Keratinocyte (primary cell): ENCODE data around the gene MGAM2. TPM values are rescaled to one million over a fixed set of nuclear protein-coding genes. Genes with fewer than 3 reads are reported as not detected.
A peak's percentile ranks its signal among the peaks of the same experiment; 100 is the strongest.

Experiments used
- DNase-seq: peaks from one replicate; pipeline ENCODE4 v3.0.0-alpha.2; 2011; ENCODE audit warnings: low read depth, missing footprints, low spot score
- FAIRE-seq: peaks from 2 replicates; lab custom pipeline; 2011; peaks lifted over from hg19 to GRCh38; lab: Jason Lieb, UNC
- H2AFZ ChIP-seq: 2 replicates; pipeline ENCODE4 v1.6.0; 2012; ENCODE audit warnings: low read length, control low read depth, inconsistent platforms; ENCODE audit not compliant: control insufficient read depth
- H3K27ac ChIP-seq: 2 replicates; pipeline ENCODE4 v1.5.1; 2011; ENCODE audit warnings: low read length; ENCODE audit not compliant: control insufficient read depth, insufficient read depth
- H3K27me3 ChIP-seq: 3 replicates; pipeline ENCODE4 v1.6.0; 2011; ENCODE audit warnings: low read length; ENCODE audit not compliant: control insufficient read depth, insufficient read depth; ENCODE audit errors: extremely low read depth
- H3K36me3 ChIP-seq, 2 experiments: 2 replicates in 1 of 2; 3 replicates in 1 of 2; pipeline ENCODE4 v1.5.1; 2011; ENCODE audit warnings: low read length in 2 of 2, mild to moderate bottlenecking in 1 of 2; ENCODE audit not compliant: control insufficient read depth in 2 of 2, insufficient read depth in 2 of 2; ENCODE audit errors: extremely low read depth in 1 of 2
- H3K4me1 ChIP-seq: 3 replicates; pipeline ENCODE4 v1.5.1; 2011; ENCODE audit warnings: low read length; ENCODE audit not compliant: control insufficient read depth, insufficient read depth; ENCODE audit errors: extremely low read depth
- H3K4me2 ChIP-seq: 3 replicates; pipeline ENCODE4 v1.6.0; 2011; ENCODE audit warnings: low read depth, low read length; ENCODE audit not compliant: control insufficient read depth, insufficient read depth; ENCODE audit errors: extremely low read depth
- H3K4me3 ChIP-seq, 3 experiments: fragments of 200-600 bp in 1 of 3; sonication (generic) in 1 of 3; 2 replicates in 2 of 3; 3 replicates in 1 of 3; pipeline ENCODE4 v1.5.1; 2011 to 2016; ENCODE audit warnings: low read length in 3 of 3, mild to moderate bottlenecking in 3 of 3, control low read depth in 2 of 3, inconsistent platforms in 1 of 3, low read depth in 1 of 3, mixed read lengths in 1 of 3, mixed run types in 1 of 3, moderate library complexity in 1 of 3; ENCODE audit not compliant: control insufficient read depth in 2 of 3, insufficient read depth in 2 of 3; ENCODE audit errors: extremely low read depth in 1 of 3
- H3K79me2 ChIP-seq: 2 replicates; pipeline ENCODE4 v1.6.0; 2012; ENCODE audit warnings: low read length; ENCODE audit not compliant: control insufficient read depth, insufficient read depth
- H3K9ac ChIP-seq: 3 replicates; pipeline ENCODE4 v1.6.0; 2011; ENCODE audit warnings: low read length; ENCODE audit not compliant: control insufficient read depth, insufficient read depth; ENCODE audit errors: extremely low read depth
- H3K9me1 ChIP-seq: 3 replicates; pipeline ENCODE4 v1.6.0; 2011; ENCODE audit warnings: low read length; ENCODE audit not compliant: control insufficient read depth, insufficient read depth; ENCODE audit errors: extremely low read depth
- H3K9me3 ChIP-seq: 2 replicates; pipeline ENCODE4 v1.5.1; 2012; ENCODE audit warnings: low read depth, low read length; ENCODE audit not compliant: control insufficient read depth
- H4K20me1 ChIP-seq: 3 replicates; pipeline ENCODE4 v1.6.0; 2011; ENCODE audit warnings: low read length; ENCODE audit not compliant: control insufficient read depth, insufficient read depth; ENCODE audit errors: extremely low read depth
- EZH2 ChIP-seq: IDR thresholded peaks from one replicate; pipeline ENCODE4 v1.6.1; 2012; ENCODE audit warnings: inconsistent platforms, mild to moderate bottlenecking, low read length, moderate library complexity
- dilution Hi-C: fragments of 300-500 bp; cut with MboI; formaldehyde crosslinking; loops from one replicate; pipeline ENCODE4 v1.7.0; 2020; ENCODE audit warnings: low sequenced_read_pairs; ENCODE audit not compliant: extremely low pct_ligation_motif_present
- polyA plus RNA-seq, 5 experiments: library from polyadenylated mRNA; depleted of rRNA in 3 of 5; stranded (reverse) in 3 of 5; stranded (forward) in 1 of 5; unstranded in 1 of 5; fragments of >200 nt; gene quantifications; 1 replicate in 1 of 5; 2 replicates in 3 of 5; 3 replicates in 1 of 5; pipeline versions ENCODE4 v1.2.1 to v1.2.3, GENCODE V29; 2011 to 2012; ENCODE audit warnings: missing spikeins in 2 of 5, low read depth in 1 of 5, low replicate concordance in 1 of 5
- TF ChIP-seq, protein P1 (sequence below), 3 experiments: IDR thresholded peaks in 1 of 3; conservative IDR thresholded peaks in 1 of 3; optimal IDR thresholded peaks in 1 of 3; 2 replicates in 2 of 3; 3 replicates in 1 of 3; pipeline versions ENCODE3 to v1.5.1; 2011; ENCODE audit warnings: low read length in 3 of 3, mild to moderate bottlenecking in 3 of 3, moderate library complexity in 2 of 3, control low read depth in 1 of 3, inconsistent platforms in 1 of 3; ENCODE audit not compliant: insufficient read depth in 2 of 3; ENCODE audit errors: extremely low read depth in 1 of 3

MGAM2 gene
- polyA plus RNA-seq, 1 donor (not counting 4 experiments of a cell fraction or from before 2014, with no cell fraction given): 0.04 TPM

DNA sequence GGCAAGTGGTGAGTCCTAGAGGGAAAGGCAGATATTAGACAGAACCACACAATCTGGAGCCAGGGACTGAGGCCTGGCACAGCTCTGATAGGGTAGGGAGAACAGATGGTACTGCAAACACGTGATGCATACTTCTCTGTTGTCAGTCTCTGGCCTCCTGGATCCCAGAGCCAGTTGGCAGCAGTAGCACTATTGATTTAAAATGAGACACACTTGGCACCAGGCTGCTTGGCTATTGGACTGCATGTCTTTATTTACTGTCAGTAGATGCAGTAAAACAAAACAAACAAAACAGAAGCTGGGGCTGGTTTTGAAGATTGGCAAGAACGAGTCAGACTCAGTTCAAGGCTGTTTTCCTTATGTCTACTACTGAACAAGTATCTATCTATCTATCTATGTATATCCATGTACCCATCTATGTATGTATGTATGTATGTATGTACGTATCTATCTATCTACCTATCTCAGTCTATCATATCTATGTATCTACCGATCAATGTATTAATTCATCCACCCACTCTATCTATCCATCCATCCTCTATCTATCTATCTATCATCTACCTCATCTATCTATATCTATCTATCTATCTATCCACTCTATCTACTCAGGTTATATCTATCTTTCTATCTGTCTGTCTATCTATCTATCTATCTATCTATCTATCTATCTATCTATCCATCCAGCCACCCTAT, 23.4 kb upstream of the MGAM2 start:
- H3K79me2 ChIP-seq: no peaks in the 10 kb centered on the region
- H3K9ac ChIP-seq: no peak overlapping the region
- no peak for DNase-seq
- H3K9me3 ChIP-seq: no peaks in the 10 kb centered on the region
- dilution Hi-C loops: no loop called here
- no peaks in the 10 kb centered on the region for H4K20me1 ChIP-seq
- H3K27ac ChIP-seq: no peak overlapping the region
- H3K27me3 ChIP-seq: no peaks in the 10 kb centered on the region
- no peaks in the 10 kb centered on the region for H3K36me3 ChIP-seq
- H3K4me1 ChIP-seq: no peaks in the 10 kb centered on the region
- H2AFZ ChIP-seq: no peak overlapping the region
- no peaks in the 10 kb centered on the region for H3K9me1 ChIP-seq
- TF ChIP-seq, protein P1, sequence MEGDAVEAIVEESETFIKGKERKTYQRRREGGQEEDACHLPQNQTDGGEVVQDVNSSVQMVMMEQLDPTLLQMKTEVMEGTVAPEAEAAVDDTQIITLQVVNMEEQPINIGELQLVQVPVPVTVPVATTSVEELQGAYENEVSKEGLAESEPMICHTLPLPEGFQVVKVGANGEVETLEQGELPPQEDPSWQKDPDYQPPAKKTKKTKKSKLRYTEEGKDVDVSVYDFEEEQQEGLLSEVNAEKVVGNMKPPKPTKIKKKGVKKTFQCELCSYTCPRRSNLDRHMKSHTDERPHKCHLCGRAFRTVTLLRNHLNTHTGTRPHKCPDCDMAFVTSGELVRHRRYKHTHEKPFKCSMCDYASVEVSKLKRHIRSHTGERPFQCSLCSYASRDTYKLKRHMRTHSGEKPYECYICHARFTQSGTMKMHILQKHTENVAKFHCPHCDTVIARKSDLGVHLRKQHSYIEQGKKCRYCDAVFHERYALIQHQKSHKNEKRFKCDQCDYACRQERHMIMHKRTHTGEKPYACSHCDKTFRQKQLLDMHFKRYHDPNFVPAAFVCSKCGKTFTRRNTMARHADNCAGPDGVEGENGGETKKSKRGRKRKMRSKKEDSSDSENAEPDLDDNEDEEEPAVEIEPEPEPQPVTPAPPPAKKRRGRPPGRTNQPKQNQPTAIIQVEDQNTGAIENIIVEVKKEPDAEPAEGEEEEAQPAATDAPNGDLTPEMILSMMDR (optimal IDR thresholded peaks at IDR 0.05 in 1 of 3, IDR thresholded peaks at IDR 0.05 in 1 of 3, conservative IDR thresholded peaks at IDR 0.05 in 1 of 3; ENCODE audit: extremely low read depth in 1 of 3, insufficient read depth in 2 of 3, low read length in 3 of 3): no peak
- no peak for TF ChIP-seq EZH2
- FAIRE-seq: no peak
- H3K4me3 ChIP-seq: no peak overlapping the region
- H3K4me2 ChIP-seq: no peak overlapping the region

DNA sequence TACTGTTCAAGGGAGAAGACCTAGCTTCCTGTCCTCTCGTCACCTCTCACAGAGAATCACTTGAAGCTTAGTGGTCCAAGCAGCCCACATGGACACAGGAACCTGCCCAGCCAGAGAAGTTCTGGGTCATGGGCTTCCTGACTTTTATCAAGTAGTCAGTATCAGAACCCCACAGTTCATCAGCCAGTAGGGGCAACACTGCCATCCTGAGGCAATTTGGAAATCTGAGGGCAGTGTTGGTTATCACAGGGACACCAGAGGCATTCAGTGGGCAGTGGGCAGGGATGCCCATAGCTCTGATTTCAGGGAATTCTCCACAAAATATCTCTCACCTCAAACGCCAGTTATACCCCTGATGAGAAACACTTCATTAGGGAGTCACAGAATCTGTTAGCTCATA, 22.5 kb upstream of the MGAM2 start:
- no peak overlapping the region for H2AFZ ChIP-seq
- dilution Hi-C loops: no loop called here
- no peaks in the 10 kb centered on the region for H3K9me3 ChIP-seq
- H4K20me1 ChIP-seq: no peaks in the 10 kb centered on the region
- FAIRE-seq: no peak
- no peak overlapping the region for H3K27ac ChIP-seq
- H3K4me3 ChIP-seq: no peak overlapping the region
- H3K9me1 ChIP-seq: no peaks in the 10 kb centered on the region
- H3K4me2 ChIP-seq: no peak overlapping the region
- H3K79me2 ChIP-seq: no peaks in the 10 kb centered on the region
- no peak for TF ChIP-seq EZH2
- TF ChIP-seq, protein P1 (optimal IDR thresholded peaks at IDR 0.05 in 1 of 3, IDR thresholded peaks at IDR 0.05 in 1 of 3, conservative IDR thresholded peaks at IDR 0.05 in 1 of 3; ENCODE audit: extremely low read depth in 1 of 3, insufficient read depth in 2 of 3, low read length in 3 of 3): peak in 1 of 3 experiments; percentile 20
- H3K4me1 ChIP-seq: no peaks in the 10 kb centered on the region
- no peaks in the 10 kb centered on the region for H3K36me3 ChIP-seq
- DNase-seq: no peak
- H3K27me3 ChIP-seq: no peaks in the 10 kb centered on the region
- H3K9ac ChIP-seq: no peak overlapping the region
